OCI-LY3 (cell line): ENCODE measurements around the gene HS6ST2.

ENCODE experiments used
- CTCF ChIP-seq: fragments of 200-600, 300-600 bp; sonication (generic); IDR thresholded peaks from 2 replicates; pipeline ENCODE4 v1.5.1; 2014; ENCODE audit warnings: antibody characterized with exemption, low read length, low read depth
- EZH2phosphoT487 ChIP-seq: fragments of 200-600 bp; shearing (Covaris generic); IDR thresholded peaks from 2 replicates; pipeline ENCODE4 v1.6.1; 2018; ENCODE audit warnings: antibody characterized with exemption, mixed run types, low read depth

- TF ChIP-seq CTCF (no peak), EZH2phosphoT487 (no peak)
Observed at GRCh38 chrX:132924426-132924825, 34.0 kb downstream of the HS6ST2 start.
